NCI-H2081 (cell line): ENCODE results near the gene SFMBT2.
"Not testable (repeated sequence)": the region's sequence is repeated elsewhere in the genome, so short reads cannot be mapped to it uniquely, and the experiment has no call there.

Experiments
- DNase-seq, 2 experiments: peaks; one replicate each; lab custom pipeline; 2025; lab: John Stamatoyannopoulos, UW

SFMBT2 gene

DNA sequence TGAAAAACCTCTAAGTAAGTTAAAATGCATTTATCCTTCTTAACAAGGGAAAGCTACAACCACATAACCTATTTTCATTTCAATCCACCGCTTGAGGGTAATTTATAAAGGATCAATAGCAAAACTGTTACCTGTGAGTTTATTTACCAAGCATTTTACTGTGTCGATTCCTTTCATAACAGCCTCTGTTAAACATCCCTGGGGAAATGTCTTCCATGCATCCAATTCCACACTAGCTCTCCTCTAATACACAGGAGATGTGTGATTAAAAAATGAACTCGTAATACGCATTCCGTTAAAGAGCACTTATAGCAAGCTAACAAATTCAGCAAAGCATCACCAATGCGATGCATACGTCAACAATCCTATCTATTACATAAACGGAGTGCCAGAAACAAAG, 185.7 kb downstream of the SFMBT2 start:
- DNase-seq: no peak

DNA sequence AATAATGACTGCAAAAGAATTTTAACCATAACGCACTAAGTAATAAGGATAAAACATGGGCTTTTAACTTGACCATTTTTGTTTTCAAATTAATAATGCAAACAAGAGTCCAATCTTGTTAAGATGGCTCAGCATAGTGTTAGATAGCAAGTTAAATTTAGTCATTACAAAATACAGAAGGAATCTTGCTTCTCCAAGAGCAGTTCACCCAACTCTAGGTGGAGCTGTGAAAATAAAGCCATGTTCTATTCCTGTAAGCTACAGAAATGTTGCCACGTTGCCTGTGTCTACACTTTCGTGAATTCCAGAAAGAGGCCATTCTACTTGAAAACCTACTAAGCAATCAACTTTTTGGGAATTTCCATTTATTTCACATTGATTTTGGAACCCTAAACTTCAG, 191.9 kb downstream of the SFMBT2 start:
- no peak for DNase-seq

DNA sequence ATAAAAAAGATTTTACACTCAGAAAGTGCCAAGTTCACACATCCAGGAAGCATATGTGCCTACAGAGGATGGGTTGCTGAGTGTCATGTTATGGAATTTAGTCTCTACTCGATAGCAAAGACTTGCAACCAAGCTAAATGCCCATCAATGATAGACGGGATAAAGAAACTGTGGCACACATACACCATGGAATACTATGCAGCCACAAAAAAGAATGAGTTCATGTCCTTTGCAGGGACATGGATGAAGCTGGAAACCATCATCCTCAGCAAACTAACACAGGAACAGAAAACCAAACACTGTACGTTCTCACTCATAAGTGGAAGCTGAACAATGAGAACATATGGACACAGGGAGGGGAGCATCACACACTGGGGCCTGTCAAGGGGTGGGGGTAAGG, 198.1 kb downstream of the SFMBT2 start:
- DNase-seq: not testable (repeated sequence)

DNA sequence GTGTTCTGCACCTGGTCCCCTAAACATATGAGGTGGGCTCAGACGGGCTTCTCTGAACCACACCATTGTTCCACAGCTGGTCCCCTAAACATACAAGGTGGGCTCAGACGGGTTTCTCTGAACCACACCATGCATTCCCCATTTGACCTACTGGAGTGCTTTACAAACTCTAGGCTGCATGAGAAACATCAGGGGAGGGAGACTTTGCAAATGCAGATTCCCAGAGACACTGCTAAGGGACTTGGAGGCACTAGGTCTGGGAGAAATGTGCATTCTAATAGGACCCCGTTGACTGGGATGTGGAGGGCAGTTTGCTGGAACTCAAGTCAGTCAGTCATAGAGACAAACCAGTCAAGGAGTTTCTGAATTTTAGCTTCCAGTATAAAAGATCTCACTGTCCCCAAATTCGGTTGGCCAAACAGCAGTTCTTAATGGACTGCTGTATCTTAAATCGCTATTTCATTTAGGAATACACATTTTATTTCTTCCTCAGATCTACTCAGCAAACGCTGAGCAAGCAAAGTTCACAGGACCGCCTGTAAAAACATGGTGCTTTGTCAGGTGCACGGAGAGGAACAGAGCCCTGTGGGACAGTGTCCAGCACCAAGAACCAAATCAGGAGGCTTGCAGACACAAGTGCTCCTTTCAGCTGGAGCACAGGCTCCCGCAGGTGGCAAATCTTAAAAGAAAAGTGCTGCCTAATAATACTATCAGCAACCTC, 198.8 kb downstream of the SFMBT2 start:
- DNase-seq: no peak

DNA sequence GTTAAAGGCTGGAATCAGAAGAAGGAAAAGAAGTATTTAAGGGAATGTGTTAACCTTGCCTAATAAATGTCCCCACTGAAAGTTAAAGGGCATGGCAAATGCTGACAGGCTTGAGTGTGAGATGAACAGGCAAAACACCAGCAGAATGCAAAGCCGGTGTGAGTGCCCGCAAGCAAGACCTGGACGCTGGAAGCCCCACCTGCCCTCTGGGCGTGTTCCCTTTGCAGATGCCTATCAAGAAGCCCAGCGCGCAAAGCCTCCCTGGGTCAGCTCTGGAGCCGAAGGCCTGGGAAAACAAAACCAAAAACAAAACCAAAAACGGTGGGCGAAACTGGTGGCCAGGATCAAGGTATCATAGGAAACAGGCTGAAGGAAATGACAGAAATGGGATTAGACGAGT, 200.3 kb downstream of the SFMBT2 start:
- DNase-seq: no peak

DNA sequence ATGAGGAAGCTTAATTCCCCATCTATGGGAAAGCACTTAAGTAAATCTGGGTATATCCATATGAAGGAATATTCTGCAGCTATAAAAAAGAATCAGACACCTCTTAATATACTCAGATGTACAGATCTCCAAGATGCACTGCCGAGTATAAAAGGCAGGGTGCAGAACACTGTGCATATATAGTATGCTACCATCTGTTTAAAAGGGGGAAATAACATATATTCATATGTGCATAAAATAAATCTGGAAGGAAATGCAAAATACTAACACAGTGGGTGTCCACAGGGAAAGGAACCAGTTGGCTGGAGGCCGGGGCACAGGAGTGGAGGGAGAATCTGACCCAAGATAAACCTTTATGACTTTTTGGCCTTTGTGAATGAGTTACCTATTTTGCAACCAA, 201.4 kb downstream of the SFMBT2 start:
- no peak for DNase-seq

DNA sequence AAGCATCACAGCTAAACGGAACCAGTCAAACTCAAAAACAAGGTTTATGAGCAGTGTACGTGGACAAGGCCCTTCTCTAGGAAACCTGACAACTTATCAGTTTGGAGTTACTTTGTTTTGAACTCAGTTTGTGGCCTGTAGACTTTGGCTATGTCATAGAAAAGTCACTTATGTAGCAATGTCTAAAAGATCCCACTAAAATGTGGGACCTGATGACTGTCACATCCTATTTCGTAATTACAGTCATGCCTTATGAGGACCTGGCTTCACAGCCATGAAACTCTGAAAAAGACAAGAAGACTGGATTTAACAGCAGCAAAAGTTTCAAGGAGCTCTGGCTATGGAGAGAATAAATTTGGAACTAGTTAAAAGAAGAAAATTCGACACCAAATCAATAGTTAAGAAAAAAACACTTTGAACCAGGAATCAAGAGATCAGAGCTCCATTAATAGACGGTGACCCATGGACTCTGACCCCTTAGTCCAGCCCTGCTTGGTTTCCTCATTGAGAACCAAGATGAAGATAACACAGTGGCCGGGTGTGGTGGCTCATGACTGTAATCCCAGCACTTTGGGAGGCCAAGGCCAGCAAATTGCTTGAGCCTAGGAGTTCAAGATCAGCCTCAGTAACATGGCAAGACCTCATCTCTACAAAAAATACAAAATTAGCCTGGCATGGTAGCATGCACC, 204.3 kb downstream of the SFMBT2 start:
- no peak for DNase-seq

DNA sequence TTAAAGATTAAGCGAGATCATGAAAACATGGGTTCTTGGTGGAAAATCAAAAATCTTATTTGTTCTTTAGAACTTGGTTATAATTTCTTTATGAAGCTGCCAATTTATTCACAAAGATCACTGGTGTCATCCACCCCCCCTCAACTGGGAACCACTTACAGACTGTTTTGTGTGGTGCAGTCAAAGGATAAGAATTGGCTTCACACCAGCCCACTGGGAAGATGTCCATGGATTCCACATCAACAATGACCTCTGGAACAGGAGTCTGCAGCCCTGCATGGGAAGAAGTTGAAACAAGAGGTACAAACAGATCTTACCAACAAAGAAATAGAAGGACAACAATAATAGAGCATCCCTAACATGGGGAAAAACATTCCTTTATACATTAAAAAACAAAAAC, 205.2 kb downstream of the SFMBT2 start:
- no peak for DNase-seq

DNA sequence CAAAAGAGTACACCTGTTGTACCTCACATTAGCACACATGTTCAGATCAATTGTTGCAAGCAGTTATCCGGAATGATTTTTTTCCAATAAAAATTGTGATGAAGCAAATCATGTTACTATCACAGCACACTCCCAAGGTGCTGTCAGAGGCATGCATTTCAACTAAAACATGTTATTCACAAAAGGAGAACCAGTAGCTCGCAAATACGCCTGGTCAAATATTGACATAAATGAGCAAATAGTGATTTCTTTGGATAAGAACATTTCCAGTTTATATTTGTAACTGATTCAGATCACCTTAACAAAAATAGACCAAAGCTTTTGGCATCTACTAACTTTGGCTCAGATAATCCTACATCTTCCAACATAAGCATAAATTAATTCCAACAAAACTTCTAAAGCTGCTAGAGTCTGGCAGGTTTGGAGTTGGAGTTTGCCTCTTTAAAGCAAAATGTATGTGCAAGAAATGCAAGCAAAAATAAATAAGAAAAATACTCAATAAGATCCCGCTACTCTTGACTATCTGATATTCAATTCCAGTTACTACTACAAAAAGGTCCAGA, 208.0 kb downstream of the SFMBT2 start:
- DNase-seq: peak in 1 of 2 experiments; percentile 2

DNA sequence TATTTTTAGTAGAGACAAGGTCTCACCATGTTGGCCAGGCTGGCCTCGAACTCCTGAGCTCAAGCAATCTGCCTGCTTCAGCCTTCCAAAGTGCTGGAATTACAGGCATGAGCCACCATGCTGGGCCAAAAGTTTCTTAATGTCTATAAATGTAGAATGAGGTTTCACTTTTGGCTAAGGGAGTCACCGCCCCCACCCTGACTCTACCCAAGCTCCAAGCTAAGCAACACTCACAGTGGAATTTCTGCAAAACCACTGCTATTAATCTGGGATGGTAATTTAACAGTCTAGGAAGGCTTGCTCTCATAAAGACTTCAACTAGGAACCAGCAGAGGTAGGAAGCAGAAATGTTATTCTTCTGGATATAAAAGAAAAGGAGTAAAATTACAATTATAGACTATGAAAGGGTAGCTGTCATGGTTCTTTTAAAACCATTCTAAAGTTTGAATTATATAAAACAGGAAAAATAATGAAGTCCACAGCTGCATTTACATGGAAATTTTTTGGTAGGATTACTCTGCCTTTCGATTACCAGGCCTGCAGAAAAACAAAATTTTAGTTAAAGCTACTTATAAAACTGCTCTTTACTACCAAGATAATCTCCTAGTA, 211.6 kb downstream of the SFMBT2 start:
- DNase-seq: no peak

DNA sequence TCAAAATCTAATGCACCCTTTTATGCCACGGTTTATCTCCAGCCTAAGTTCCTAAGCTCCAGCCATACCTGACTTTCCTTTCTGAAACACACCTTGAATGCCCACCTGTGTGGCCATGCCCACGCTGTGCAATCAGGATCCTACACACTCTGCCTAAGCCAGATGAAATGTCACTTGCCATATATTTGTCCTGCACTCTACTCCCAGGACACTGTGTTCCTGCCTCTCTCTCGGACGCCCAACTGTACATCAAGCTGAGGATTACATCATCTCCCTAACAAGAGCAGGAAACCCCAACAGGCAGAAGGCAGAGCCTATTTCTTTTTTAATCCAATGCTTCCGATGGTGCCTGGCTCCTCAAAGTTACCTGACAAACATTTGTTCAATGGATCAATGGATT, 214.6 kb downstream of the SFMBT2 start:
- DNase-seq: no peak

DNA sequence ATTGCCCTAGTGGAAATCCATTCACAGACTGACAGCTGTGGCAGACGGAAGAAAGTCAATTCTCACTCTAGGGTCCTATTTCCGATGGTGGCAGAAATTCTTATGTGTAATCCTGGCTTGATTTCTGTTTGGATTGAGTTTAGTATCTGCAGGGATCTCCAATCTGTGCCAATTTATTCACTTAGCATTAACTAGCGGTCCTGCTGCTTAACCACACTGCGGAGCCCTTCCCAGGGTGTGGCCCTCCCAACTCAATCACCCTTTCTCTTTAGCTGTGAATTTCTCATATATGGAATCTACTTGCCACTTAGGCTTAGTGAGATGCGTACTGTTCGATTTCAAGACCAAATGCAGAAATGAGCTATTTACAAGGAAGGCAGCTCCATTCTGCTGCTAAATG, 215.7 kb downstream of the SFMBT2 start:
- no peak for DNase-seq

DNA sequence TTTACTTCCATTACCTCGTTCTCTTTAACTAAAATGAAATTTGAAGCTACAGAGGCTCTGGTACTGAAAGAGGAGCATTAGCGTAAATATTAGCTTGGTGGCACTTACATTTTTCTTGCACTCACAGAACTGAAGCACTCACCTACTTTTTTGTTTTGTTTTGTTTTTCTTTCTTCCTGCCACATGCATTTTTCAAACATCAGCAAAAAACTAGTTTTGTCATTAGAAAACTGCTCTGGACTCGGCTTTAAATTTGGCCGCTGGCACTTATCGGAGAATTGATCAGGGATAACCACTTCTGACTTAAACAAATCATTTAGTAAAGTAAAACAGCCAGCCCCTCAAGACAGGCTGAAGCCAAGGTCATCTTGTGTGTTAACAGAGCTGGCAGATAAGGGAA, 216.3 kb downstream of the SFMBT2 start:
- no peak for DNase-seq

DNA sequence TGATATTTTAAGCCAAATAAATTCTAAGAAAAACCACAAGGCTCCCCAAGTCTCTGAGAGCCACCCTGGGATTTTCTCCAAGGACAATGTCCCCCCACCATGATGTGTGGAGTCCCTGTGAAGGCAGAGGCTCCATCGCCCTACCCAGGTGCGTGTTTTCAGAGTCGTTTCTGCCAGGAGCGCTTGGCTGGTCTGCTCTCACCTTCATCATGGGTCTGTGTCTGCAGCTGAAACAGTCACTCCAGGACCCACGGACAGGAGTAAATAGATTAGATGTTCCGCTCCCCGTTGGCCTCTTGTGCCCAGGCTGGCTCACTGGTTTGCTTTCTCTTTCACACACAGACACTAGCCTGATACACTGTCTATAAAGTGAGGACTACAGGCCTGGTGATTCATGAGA, 217.5 kb downstream of the SFMBT2 start:
- no peak for DNase-seq

DNA sequence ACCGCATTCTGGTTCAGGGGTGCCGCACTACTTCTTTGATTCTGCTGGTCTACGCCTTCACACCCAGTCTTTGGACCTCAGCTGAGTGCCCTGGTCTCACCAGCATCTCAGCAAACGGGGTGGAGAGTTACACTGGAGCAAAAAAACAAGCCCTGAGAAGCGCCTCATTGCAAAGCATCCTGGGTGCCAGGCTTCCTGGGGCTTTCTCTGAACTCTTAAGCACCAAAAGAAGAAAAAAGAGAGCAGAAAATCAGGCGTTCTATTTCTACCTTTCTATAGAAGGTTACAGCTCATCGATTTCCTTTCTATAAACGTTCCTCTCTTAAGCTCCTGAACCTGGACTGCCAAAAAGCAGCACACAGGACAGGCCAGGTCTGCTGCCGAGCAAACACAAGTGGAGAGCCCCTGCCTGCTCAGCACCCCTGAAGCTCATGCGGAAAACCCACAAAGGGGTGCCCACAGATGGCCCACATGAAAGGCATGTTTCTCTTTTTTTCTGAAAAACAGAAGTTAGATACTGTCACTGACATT, 217.9 kb downstream of the SFMBT2 start:
- no peak for DNase-seq

DNA sequence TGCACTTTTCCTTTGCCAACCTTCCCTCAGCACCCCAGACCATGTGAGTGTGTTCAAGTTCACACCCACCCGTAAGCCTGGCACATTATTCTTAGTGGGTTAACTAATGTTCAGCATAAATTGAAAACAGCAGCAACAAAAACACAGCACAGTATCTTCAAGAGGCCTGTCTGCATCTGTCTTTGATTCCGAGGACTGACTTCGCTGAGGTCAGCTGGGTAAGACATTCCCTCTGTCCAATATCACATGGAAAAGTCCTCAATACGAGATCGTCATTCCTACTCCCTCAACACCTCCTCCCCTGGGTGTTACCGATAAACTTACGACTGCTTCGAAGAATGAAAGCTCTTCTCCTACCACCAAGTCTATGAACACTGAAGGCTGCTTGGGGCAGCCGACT, 218.8 kb downstream of the SFMBT2 start:
- DNase-seq: no peak

DNA sequence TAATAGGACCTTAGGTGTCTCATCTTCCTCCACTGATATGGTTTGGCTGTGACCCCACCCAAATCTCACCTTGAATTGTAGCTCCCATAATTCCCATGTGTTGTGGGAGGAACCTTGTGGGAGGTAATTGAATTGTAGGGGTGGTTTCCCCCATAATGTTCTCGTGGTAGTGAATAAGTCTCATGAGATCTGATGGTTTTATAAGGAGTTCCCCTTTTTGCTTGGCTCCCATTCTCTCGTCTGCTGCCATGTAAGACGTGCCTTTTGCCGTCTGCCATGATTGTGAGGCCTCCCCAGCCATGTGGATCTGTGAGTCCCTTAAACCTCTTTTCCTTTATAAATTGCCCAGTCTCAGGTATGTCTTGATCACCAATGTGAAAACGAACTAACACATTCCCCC, 220.1 kb downstream of the SFMBT2 start:
- DNase-seq: not testable (repeated sequence)

DNA sequence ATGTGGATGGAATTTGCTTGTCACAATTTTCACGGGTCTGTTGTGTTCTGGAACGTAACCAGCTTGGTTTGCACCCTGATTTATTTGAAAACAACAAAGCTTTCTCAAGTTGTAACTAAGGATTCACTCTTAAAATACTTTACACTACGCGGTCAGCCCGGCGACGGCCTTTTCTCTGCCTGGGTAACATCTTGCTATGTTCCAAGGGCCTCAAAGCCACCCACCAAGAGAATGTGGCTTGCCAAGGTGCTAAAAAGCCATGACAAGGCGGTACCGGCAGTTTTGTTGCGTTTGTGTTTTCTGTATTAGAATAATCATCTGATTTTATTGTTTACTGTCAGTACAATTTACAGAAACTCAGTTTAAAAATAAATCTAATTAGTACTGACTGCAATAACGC, 220.9 kb downstream of the SFMBT2 start:
- DNase-seq: no peak

DNA sequence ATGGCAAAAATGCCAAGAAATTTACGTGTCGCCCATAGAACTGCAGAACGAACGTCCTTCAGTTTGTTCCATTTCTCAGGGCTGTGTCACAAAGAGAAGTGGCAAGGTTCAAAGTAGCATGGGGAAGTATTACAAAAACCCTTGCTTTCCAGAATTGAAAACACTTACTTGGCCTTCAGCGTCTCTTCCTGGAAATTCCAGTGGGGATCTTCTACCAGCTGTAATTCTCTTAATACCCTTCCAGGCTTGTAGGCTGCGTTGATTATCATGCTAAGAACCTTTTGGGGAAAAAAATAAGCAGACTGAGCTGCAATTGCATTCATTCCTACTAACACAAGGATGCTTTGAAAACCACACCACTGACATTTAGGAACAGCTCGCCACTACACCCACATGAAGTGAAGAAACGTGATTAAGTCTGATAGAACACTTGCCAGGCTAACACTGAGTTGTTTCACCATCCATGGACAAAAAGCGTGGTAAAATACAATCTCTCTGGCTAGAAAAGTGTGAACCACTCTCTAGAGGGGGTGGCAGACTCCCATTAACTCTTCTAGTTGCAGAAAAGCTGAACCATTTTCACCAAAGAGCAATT, 222.3 kb downstream of the SFMBT2 start:
- no peak for DNase-seq

DNA sequence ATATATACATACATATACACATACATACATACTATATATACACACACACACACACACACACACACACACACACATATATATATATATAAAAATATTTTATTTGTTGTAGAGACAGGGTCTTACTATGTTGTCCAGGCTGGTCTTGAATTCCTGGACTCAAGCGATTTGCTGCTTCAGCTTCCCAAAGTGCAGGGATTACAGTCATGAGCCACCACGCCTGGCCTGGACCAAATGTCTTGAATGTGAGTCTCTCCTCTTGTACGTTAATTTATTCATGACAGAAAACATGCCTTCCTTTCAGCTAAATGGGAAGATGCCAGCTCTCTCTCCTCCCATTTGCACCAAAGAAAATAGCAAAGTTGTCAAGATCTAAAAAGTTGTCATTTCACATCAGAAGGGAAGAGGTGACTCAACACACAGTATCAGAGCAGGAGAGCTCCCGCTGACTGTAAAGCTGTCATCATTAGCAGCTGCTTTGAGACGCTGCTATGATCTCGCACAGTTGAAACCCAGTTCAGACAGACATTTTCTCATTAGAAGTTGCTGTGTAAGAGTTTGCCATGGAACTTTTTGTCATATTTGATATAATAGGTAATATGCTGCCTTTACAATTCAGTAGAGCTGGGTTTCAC, 224.3 kb downstream of the SFMBT2 start:
- no peak for DNase-seq

DNA sequence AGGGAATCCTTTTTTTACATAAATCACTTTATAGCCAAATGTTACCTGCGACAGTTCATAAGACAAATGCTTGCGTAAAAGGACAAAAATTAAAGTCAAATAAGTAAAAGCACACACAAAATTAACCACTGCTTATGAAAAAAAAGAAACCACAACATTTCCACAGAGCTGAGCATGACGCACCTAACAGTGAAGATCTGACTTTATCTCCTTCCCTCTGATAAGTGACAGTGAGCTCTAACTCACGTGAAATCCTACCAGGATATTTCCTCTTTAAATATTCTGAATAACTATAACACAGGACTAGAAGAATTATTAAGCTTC, 225.5 kb downstream of the SFMBT2 start:
- no peak for DNase-seq
